Stimulated activated CD8-positive, alpha-beta memory T cell treated with anti-CD3 and anti-CD28 coated beads, Interleukin-4, amount 100 ng/mL, for 48 hours (primary cell): ENCODE data around the gene MTARC1.

Experiments used
- DNase-seq: peaks from one replicate; pipeline ENCODE4 v3.0.0-alpha.2; 2020

The MTARC1 gene

DNA sequence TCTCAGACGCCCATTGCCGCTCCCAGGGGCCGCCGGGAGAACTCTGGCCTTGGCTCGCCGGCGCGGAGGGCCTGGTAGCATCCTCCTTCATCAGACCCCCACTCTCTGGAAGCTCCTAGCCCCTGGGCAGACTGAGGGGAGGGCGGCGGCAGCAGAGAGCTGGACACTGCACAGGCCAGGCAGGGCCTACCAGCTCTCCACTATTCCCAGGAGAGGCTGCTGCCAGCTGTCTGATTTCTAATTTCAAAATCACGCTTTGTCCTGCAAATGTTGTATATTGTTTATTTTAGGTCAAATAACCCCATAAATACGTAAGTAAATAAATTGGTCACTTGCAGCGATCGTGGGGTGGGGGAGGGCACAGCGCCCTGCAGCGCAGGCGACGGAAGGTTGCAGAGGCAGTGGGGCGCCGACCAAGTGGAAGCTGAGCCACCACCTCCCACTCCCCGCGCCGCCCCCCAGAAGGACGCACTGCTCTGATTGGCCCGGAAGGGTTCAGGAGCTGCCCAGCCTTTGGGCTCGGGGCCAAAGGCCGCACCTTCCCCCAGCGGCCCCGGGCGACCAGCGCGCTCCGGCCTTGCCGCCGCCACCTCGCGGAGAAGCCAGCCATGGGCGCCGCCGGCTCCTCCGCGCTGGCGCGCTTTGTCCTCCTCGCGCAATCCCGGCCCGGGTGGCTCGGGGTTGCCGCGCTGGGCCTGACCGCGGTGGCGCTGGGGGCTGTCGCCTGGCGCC, at the start of gene MTARC1:
MTARC1 (plus strand) TSS at position 577 of the 732 bp plus-strand sequence; CDS start at position 609, 32 bp downstream.
- no peak for DNase-seq

- no peak for DNase-seq
Observed at GRCh38 chr1:220741349-220741748, 45.4 kb upstream of the MTARC1 start.

DNA sequence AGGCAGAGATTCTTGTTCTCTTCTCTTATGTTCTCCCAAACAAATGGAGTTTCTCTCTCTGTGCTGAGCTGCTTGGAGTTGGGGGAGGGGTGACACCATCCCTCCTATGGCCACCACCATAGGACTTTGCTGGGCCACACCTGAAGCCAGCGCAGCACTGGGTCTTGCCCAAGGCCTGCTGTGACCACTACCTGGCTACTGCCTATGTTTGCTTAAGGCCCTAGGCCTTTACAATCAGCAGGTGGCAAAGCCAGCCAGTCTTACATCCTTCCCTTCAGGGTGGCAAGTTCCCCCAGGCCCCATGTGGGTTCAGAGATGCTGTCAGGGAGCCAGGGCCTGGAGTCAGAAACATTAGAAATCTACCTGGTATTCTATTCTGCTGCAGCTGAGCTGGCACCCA, 44.9 kb upstream of the MTARC1 start:
- no peak for DNase-seq

DNA sequence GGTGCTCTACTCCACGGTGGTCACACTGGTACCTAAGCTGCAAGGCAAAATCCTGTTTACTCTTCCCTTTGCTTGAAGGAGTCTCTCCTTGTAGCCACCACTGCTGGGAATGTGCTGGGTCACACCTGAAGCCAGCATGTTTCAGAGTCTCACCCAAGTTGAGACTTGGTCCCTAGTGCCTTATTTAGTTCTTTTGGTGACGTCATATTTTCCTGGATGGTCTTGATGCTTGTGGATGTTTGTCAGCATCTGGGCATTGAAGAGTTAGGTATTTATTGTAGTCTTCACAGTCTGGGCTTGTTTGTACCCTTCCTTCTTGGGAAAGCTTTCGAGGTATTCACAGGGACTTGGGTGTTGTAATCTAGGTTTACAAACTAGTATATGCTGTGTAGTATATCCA, 44.2 kb upstream of the MTARC1 start:
- DNase-seq, result no peak

- no peak for DNase-seq
Observed at GRCh38 chr1:220746851-220747250, 39.9 kb upstream of the MTARC1 start.

GRCh38 chr1:220747437-220748088, 39.1 kb upstream of the MTARC1 start:
- no peak for DNase-seq

DNA sequence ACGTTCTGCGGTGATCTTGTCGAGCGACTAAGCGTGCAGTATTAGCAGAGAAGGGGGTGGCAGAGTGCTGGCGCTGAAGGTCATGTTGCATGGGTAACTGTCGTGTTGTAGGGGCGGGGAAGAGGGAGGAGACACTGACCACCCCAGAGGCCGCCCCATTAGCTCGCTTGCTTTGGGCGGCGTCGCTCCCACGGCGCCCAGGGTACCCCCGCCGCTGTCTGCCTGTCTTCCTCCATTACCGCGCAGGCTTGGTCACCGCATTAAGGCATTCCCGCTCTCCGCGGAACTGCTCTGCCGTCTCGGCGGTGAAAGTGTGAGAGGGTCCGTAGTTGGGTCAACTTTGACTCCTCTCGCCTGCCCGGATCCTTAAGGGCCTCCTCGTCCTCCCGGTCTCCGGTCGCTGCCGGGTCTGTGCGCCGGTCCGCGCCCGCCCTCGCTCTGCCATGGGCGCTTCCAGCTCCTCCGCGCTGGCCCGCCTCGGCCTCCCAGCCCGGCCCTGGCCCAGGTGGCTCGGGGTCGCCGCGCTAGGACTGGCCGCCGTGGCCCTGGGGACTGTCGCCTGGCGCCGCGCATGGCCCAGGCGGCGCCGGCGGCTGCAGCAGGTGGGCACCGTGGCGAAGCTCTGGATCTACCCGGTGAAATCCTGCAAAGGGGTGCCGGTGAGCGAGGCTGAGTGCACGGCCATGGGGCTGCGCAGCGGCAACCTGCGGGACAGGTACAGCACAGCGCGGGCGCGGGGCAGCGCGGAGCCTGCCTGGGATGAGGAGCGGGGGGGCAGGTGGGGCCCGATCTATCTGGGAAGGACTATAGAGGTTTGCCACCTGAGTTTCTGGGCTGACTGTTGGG, 38.4 kb upstream of the MTARC1 start, which contains the start of gene MTARC2:
MTARC2 (plus strand) TSS at position 234 of the 846 bp plus-strand sequence; CDS start at position 444, 210 bp downstream.
- DNase-seq, result peak; percentile 27

- no peak for DNase-seq
Observed at GRCh38 chr1:220748936-220749335, 37.8 kb upstream of the MTARC1 start.

DNA sequence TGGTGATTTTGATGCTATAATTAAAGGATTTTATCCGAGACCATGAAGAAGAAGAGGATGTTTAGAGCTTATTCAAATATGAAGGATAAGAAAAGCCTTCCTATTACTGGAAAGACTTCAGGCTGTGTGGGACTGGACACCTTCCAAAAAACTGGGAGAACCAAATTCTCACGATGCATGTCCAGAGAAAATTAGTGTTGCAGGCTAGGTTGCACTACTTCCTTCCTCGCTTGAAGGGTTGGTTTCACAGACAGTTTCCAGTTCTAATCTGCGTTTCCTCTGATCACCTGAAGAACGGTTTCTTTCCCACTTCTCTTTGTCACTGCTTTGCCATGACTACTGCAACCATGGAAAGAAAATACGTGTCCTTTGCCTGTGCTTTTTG, 36.6 kb upstream of the MTARC1 start:
- DNase-seq, result no peak

DNA sequence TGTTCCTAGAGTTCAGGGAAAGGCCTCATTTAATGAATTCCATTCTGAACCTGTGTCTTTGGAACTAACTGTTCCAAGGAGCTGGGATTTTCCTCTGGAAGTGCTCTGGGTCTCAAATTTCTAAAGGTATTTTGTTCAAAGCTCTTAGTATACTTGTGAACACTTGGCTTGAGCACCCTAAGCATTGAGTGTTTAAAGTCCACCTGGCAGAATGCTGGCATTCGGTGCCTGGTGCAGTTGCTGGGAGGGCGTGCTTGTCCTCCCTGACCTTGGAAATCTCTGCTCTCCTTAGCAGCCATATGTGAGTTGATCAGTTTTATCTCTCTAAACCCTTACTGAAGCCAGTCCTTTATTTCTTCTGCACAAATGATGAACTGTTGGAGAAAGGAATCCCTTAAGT, 35.6 kb upstream of the MTARC1 start:
- no peak for DNase-seq

DNA sequence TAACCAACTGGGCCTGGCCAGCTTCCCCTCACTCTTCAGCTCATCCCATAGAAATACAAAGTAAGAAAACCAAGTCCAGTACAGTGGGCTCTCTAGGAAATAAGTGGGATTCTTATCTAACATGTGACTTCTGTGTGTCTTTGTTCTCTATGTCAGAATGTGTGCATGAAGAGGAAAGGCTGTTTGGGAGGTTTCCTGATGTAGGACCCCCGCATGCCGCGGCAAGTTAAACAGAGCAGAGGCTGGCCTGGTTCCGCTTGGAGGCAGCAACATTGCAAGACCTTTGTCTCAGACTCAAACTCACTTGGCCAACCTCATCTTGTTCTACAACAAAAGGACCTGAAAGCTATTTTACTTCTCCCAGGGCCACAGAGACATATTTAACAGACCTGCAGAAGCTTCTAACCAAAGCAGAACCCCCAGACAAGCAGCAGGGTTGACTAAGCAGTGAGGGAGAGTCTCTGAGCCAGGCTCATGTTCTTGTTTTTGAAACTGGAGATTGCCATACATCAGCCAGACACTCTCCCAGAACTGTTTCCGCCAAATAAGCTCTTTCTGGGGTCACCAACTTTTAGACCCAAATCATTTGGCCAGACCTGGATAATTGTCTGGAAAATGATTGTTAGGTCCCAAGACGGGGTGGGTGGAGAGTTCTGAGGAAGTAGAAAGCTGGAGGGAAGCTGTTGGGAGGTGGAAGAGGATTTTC, 32.3 kb upstream of the MTARC1 start:
- no peak for DNase-seq

DNA sequence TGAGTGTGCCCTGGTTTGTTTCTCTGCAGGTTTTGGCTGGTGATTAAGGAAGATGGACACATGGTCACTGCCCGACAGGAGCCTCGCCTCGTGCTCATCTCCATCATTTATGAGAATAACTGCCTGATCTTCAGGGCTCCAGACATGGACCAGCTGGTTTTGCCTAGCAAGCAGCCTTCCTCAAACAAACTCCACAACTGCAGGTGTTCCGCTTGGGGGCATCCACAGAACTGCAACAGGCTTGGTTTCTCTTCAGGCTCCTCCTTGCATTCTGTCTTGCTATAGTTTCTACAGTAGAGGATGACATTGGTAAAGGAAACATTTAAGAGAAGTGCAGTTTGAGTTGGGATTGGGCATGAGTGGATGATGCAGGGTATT, 31.8 kb upstream of the MTARC1 start:
- DNase-seq, result no peak

DNA sequence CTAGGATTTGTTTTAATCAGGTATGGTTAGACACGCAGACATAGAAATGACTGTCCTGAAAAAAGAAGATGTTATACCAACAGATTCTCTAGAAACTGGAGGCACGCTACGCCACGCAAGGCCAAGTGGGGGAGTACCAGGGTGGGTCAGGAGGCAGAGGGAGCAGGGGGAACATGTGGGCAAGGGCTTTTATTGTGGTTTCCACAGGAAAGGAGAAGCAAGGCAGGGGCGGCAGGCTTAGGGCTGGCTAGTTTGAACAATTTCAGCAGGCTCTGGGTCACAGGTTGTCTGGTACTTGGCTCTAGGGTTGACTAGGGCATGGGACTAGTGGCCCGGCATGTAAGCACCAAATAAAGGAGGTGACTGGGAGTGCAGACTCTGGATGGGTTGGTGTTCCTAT, 31.4 kb upstream of the MTARC1 start:
- DNase-seq, result no peak

- no peak for DNase-seq
Observed at GRCh38 chr1:220757441-220757840, 29.3 kb upstream of the MTARC1 start.

GRCh38 chr1:220759147-220759546, 27.6 kb upstream of the MTARC1 start:
- no peak for DNase-seq

DNA sequence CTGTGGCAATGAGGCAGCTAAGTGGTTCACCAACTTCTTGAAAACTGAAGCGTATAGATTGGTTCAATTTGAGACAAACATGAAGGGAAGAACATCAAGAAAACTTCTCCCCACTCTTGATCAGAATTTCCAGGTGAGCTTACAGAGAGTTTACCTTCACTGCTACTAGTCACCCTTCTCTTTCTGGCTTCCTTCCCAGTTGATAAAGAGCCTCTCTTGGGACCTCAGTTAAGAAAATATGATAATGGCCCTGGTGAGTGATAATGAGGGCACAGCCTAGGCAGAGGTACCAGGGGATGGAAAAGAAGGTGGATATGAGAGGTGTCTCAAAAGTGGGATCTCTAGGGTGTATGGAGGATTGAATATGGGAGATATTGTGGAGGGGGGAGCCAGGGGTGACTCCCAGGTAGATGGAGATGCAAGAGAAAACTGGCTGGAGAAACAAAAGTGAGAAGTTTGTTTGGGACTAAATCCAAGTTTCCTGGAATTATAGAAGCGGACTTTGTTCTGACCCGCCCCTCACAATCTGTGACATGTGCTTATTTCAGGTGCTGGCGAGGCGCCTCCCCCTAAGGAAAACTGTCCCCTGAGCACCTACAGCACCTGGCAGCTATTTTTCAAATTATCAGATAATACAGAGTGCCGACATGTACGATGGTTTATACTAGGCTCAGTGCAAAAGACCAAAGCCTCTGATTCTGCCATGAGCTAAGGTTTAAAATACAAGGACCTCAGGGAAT, 24.9 kb upstream of the MTARC1 start:
- DNase-seq, result no peak

- DNase-seq, result no peak
Observed at GRCh38 chr1:220764757-220765156, 22.0 kb upstream of the MTARC1 start.

DNA sequence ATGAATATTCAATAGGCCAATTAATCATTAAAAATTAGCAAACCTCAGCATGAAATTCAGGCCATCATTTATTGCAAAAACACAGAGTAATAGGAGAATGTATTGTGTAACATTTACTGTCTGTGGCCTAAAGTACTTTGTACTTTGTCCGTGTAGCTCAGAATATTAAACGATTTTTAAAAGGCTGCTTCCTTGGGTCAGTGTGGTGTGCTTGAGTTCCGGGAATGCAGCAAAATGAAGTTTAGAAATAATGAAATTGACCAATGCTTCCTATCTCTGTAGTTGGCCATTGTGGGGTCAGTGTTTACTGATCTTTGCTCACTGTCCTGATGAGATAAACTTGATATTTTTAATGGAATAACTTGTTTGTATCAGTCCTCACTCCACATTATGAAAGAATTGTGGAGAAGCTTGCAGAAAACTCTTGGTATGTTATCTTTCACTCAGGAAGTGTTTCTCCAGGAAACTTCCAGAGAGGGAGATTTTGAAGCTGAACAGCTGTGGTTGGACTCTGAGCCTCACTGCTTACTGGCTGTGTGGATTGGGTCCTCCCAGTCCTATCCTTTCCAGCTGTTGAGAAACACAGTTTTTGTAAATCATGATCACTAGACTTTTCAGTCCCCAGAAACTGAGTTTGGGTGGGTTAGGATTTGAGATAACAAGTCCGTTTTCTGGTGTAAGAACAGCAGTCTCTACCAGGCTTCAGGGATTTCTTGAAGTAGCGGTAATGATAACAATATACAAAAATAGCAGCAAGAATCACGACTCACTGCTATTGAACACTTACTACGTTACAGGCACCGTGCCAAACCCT, 19.2 kb upstream of the MTARC1 start:
- no peak for DNase-seq

GRCh38 chr1:220768126-220768601, 18.5 kb upstream of the MTARC1 start:
- DNase-seq, result no peak

GRCh38 chr1:220769205-220769604, 17.5 kb upstream of the MTARC1 start:
- no peak for DNase-seq

DNA sequence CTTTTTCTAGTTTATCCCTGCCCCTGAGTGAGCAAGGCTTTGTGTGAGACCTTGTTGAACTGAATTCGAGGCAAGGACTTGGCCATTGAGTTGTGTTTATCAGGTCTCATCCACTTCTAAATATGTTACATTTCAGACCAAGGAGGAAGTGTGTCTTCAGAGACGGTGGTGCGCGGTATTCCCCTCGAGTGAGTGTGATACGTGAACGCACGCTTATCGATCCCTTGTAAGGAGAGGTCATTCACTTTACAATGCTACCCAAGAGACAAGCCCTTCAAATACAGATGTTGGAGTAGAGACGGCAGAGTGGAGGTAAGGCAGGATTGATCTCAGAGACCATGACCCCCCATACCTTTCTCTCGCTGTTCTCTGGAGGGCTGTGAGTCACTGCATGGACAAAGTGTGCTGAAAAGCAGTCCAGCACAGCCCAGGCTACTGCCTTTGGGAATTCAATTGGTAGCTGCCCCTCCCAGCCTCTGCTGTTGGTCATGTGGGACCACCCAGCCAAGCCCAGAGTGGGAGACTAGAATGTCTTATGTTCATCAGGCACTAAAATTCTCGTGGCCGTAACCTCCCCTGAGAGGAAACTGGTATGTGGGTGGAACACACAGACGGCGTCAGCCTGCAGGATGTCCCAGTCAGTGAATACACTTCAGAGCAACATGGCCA, 16.3 kb upstream of the MTARC1 start:
- no peak for DNase-seq
